Neural cell (in vitro differentiated cells): ENCODE measurements around the gene ANAPC5. TPM values are rescaled to one million over a fixed set of nuclear protein-coding genes. Genes with fewer than 3 reads are reported as not detected.

Experiments
- H2AFZ ChIP-seq: fragments of 200-600, 300-800 bp; sonication (generic), shearing (Covaris generic); 2 replicates; pipeline ENCODE4 v1.6.0; 2014; ENCODE audit warnings: low read depth, mild to moderate bottlenecking, antibody characterized with exemption, low read length, moderate library complexity
- H3F3A ChIP-seq: fragments of 200-600 bp; shearing (Covaris generic); 2 replicates; pipeline ENCODE4 v1.6.1; 2016; ENCODE audit warnings: mild to moderate bottlenecking, moderate library complexity, mixed read lengths, antibody characterized with exemption, low read length; ENCODE audit not compliant: insufficient read depth, poor library complexity, severe bottlenecking
- H3K27ac ChIP-seq: fragments of 200-600, 300-800 bp; sonication (generic), shearing (Covaris generic); 2 replicates; pipeline ENCODE4 v1.5.1; 2014; ENCODE audit warnings: mild to moderate bottlenecking, low read length, moderate library complexity
- H3K27me3 ChIP-seq: fragments of 300-800, 200-600 bp; sonication (generic), shearing (Covaris generic); 2 replicates; pipeline ENCODE4 v1.6.0; 2014; ENCODE audit warnings: mild to moderate bottlenecking, low read depth, low read length, moderate library complexity; ENCODE audit not compliant: insufficient read depth
- H3K36me3 ChIP-seq: fragments of 300-800, 200-600 bp; sonication (generic), shearing (Covaris generic); 2 replicates; pipeline ENCODE4 v1.5.1; 2014; ENCODE audit warnings: mild to moderate bottlenecking, antibody characterized with exemption, low read length, moderate library complexity; ENCODE audit not compliant: insufficient read depth
- H3K4me2 ChIP-seq: fragments of 300-800, 200-600 bp; sonication (generic), shearing (Covaris generic); 2 replicates; pipeline ENCODE4 v1.6.0; 2014; ENCODE audit warnings: mild to moderate bottlenecking, low read length
- H3K4me3 ChIP-seq: fragments of 300-800, 200-600 bp; sonication (generic), shearing (Covaris generic); 2 replicates; pipeline ENCODE4 v1.5.1; 2014; ENCODE audit warnings: mild to moderate bottlenecking, low read length, moderate library complexity
- H3K79me2 ChIP-seq: fragments of 200-600 bp; shearing (Covaris generic); replicated peaks from 2 replicates; pipeline ENCODE4 v1.6.0; 2014; ENCODE audit warnings: mild to moderate bottlenecking, low read length, moderate library complexity; ENCODE audit not compliant: insufficient read depth
- H3K9ac ChIP-seq: fragments of 300-800, 200-600 bp; sonication (generic), shearing (Covaris generic); 2 replicates; pipeline ENCODE4 v1.6.1; 2016; ENCODE audit warnings: mild to moderate bottlenecking, low read length, mixed read lengths
- H3K9me2 ChIP-seq: fragments of 200-600 bp; shearing (Covaris generic); 2 replicates; pipeline ENCODE4 v1.6.1; 2016; ENCODE audit warnings: mild to moderate bottlenecking, low read length, mixed read lengths; ENCODE audit not compliant: insufficient read depth
- H3K9me3 ChIP-seq: fragments of 200-600, 300-800 bp; sonication (generic), shearing (Covaris generic); 2 replicates; pipeline ENCODE4 v1.6.1; 2016; ENCODE audit warnings: mild to moderate bottlenecking, mixed run types, low read length, moderate library complexity, mixed read lengths
- H4K20me1 ChIP-seq: fragments of 200-600 bp; shearing (Covaris generic); 2 replicates; pipeline ENCODE4 v1.6.1; 2016; ENCODE audit warnings: mild to moderate bottlenecking, mixed run types; ENCODE audit not compliant: insufficient read depth
- CTCF ChIP-seq: fragments of 450-650 bp; IDR thresholded peaks from 2 replicates; pipeline ENCODE4 v1.5.1; 2014; ENCODE audit warnings: antibody characterized with exemption, mild to moderate bottlenecking, moderate library complexity; ENCODE audit not compliant: poor library complexity, severe bottlenecking
- EP300 ChIP-seq: fragments of 450-650 bp; conservative IDR thresholded peaks from 2 replicates; pipeline ENCODE4 v1.6.1; 2014; ENCODE audit warnings: antibody characterized with exemption, mild to moderate bottlenecking, moderate library complexity; ENCODE audit not compliant: poor library complexity, severe bottlenecking
- EZH2 ChIP-seq: fragments of 200-600, 300-800 bp; shearing (Covaris generic), sonication (generic); IDR thresholded peaks from 2 replicates; pipeline ENCODE4 v1.6.1; 2014; ENCODE audit warnings: antibody characterized with exemption, low read length, borderline replicate concordance, mild to moderate bottlenecking; ENCODE audit not compliant: insufficient read depth, poor library complexity, severe bottlenecking
- MXI1 ChIP-seq: fragments of 450-650 bp; conservative IDR thresholded peaks from 2 replicates; pipeline ENCODE4 v1.6.1; 2014; ENCODE audit warnings: antibody characterized with exemption, mild to moderate bottlenecking; ENCODE audit not compliant: poor library complexity, severe bottlenecking
- POLR2AphosphoS5 ChIP-seq: IDR thresholded peaks from 2 replicates; pipeline ENCODE4 v1.6.1; 2012
- RAD21 ChIP-seq: fragments of 450-650 bp; conservative IDR thresholded peaks from 2 replicates; pipeline ENCODE4 v1.6.1; 2014; ENCODE audit warnings: antibody characterized with exemption, mild to moderate bottlenecking, moderate library complexity
- REST ChIP-seq: IDR thresholded peaks from 2 replicates; pipeline ENCODE4 v1.6.1; 2012; ENCODE audit warnings: borderline replicate concordance
- SMC3 ChIP-seq: fragments of 450-650 bp; conservative IDR thresholded peaks from 2 replicates; pipeline ENCODE4 v1.6.1; 2014; ENCODE audit warnings: antibody characterized with exemption, mild to moderate bottlenecking, moderate library complexity; ENCODE audit not compliant: poor library complexity
- TAF1 ChIP-seq: IDR thresholded peaks from 2 replicates; pipeline ENCODE4 v1.6.1; 2012; ENCODE audit warnings: low read depth
- polyA plus RNA-seq: library from polyadenylated mRNA; depleted of rRNA; stranded (reverse); fragments of >200 nt; gene quantifications from 2 replicates; pipeline ENCODE4 v1.2.3, GENCODE V29; 2014

Gene ANAPC5
- polyA plus RNA-seq, 1 donor from 2014 or later: 272 TPM

GRCh38 chr12:121397521-121397920 is 45.3 kb upstream of the ANAPC5 start (continued):
- no peak for TF ChIP-seq TAF1

GRCh38 chr12:121392325-121392716 is 40.1 kb upstream of the ANAPC5 start:
- no peaks in the 10 kb centered on the region for H3K9me3 ChIP-seq
- no peaks in the 10 kb centered on the region for H3K79me2 ChIP-seq
- H3F3A ChIP-seq: no peaks in the 10 kb centered on the region
- TF ChIP-seq SMC3 (no peak), CTCF (no peak), EP300 (no peak), RAD21 (no peak), POLR2AphosphoS5 (no peak), REST (no peak), TAF1 (no peak)
- no peaks in the 10 kb centered on the region for H3K36me3 ChIP-seq
- no peaks in the 10 kb centered on the region for H4K20me1 ChIP-seq
- no peak overlapping the region for H3K4me3 ChIP-seq
- H3K9ac ChIP-seq: no peak overlapping the region
- no peak overlapping the region for H2AFZ ChIP-seq
- H3K4me2 ChIP-seq: no peak overlapping the region
- no peak overlapping the region for H3K27ac ChIP-seq
- H3K9me2 ChIP-seq: no peaks in the 10 kb centered on the region
- H3K27me3 ChIP-seq: no peaks in the 10 kb centered on the region

- Histone ChIP-seq H3F3A (no peaks in the 10 kb centered on the region), H3K4me2 (no peak overlapping the region), H3K4me3 (no peak overlapping the region)
Measured at GRCh38 chr12:121391619-121392324, 39.6 kb upstream of the ANAPC5 start.

More at GRCh38 chr12:121391619-121392324, 39.6 kb upstream of the ANAPC5 start:
- no peaks in the 10 kb centered on the region for H3K79me2 ChIP-seq
- H3K9ac ChIP-seq: no peak overlapping the region
- TF ChIP-seq POLR2AphosphoS5 (no peak), TAF1 (no peak), CTCF (no peak), EP300 (no peak), SMC3 (no peak), RAD21 (no peak), REST (no peak), EZH2 (no peak), MXI1 (no peak)
- no peaks in the 10 kb centered on the region for H4K20me1 ChIP-seq
- no peak overlapping the region for H2AFZ ChIP-seq
- no peak overlapping the region for H3K27ac ChIP-seq
- no peaks in the 10 kb centered on the region for H3K9me3 ChIP-seq
- no peaks in the 10 kb centered on the region for H3K27me3 ChIP-seq
- H3K36me3 ChIP-seq: no peaks in the 10 kb centered on the region
- no peaks in the 10 kb centered on the region for H3K9me2 ChIP-seq
